ENCODE results near the gene ADAMTS12.

The ADAMTS12 gene

DNA sequence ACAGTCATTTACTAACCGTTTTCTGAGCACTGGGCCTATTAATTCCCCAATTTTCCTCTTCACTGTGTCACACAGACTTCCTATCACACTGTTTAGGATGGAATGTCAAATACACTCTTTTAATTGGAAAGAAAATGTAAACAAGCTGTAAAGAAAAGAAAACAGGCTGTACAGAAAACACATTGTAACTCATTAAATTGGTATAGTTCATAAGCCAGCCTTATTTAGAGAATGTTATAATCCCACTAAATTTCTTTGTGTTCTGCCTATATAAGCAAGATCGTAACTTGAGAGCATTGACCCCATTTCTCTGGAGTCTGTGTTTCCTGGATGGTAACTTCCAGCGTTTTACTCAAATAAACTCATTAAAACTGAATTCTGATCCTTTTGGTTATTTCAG is 404.6 kb downstream of the ADAMTS12 start:
- no peak for DNase-seq
- Histone ChIP-seq H3K9me3 (ENCODE audit: control insufficient read depth, low read length) (no peaks in the 10 kb centered on the region), H3K4me1 (ENCODE audit: control insufficient read depth, insufficient read depth, low read length, poor library complexity, severe bottlenecking) (no peaks in the 10 kb centered on the region), H3K27ac (ENCODE audit: insufficient read depth, low read length, poor library complexity, severe bottlenecking) (no peak overlapping the region), H3K36me3 (ENCODE audit: control insufficient read depth, insufficient read depth, low read length) (no peaks in the 10 kb centered on the region), H3K4me3 (ENCODE audit: insufficient read depth, low read depth, low read length, poor library complexity, severe bottlenecking) (no peak overlapping the region), H3K27me3 (replicated peaks; ENCODE audit: control insufficient read depth, insufficient read depth, low read length, poor library complexity, severe bottlenecking) (no peaks in the 10 kb centered on the region)

GRCh38 chr5:33482335-33482734 is 409.5 kb downstream of the ADAMTS12 start:
- Histone ChIP-seq H3K27me3 (replicated peaks; ENCODE audit: control insufficient read depth, insufficient read depth, low read length, poor library complexity, severe bottlenecking) (no peaks in the 10 kb centered on the region), H3K9me3 (ENCODE audit: control insufficient read depth, low read length) (no peaks in the 10 kb centered on the region), H3K4me1 (ENCODE audit: control insufficient read depth, insufficient read depth, low read length, poor library complexity, severe bottlenecking) (no peaks in the 10 kb centered on the region), H3K4me3 (ENCODE audit: insufficient read depth, low read depth, low read length, poor library complexity, severe bottlenecking) (no peak overlapping the region), H3K36me3 (ENCODE audit: control insufficient read depth, insufficient read depth, low read length) (no peaks in the 10 kb centered on the region), H3K27ac (ENCODE audit: insufficient read depth, low read length, poor library complexity, severe bottlenecking) (no peak overlapping the region)
- DNase-seq: no peak

GRCh38 chr5:33480876-33481275 is 410.9 kb downstream of the ADAMTS12 start:
- H3K27me3 ChIP-seq (replicated peaks; ENCODE audit: control insufficient read depth, insufficient read depth, low read length, poor library complexity, severe bottlenecking): no peaks in the 10 kb centered on the region
- H3K4me3 ChIP-seq (ENCODE audit: insufficient read depth, low read depth, low read length, poor library complexity, severe bottlenecking): no peak overlapping the region
- H3K27ac ChIP-seq (ENCODE audit: insufficient read depth, low read length, poor library complexity, severe bottlenecking): no peak overlapping the region
- no peaks in the 10 kb centered on the region for H3K4me1 ChIP-seq (ENCODE audit: control insufficient read depth, insufficient read depth, low read length, poor library complexity, severe bottlenecking)
- no peaks in the 10 kb centered on the region for H3K9me3 ChIP-seq (ENCODE audit: control insufficient read depth, low read length)
- DNase-seq: no peak
- no peaks in the 10 kb centered on the region for H3K36me3 ChIP-seq (ENCODE audit: control insufficient read depth, insufficient read depth, low read length)

DNA sequence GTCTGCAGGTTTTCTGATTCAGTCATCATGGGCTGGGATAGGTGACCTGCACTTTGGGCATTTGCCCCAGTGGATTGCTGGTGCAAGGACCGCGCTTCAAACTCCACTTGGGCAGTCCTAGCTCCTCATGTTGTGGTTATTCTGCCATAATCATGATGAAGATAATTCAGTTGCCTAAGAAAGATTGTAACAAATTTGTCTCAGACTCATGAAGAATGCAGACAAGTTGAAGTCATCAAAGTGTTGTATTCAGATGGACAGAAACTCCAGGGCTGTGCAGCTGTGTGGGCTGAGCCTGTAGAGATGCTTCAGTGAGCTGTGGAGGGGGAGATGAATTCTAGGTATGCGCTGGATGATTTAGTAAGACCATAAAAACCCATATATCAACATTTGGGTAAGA is 412.5 kb downstream of the ADAMTS12 start:
- no peaks in the 10 kb centered on the region for H3K4me1 ChIP-seq (ENCODE audit: control insufficient read depth, insufficient read depth, low read length, poor library complexity, severe bottlenecking)
- no peaks in the 10 kb centered on the region for H3K27me3 ChIP-seq (replicated peaks; ENCODE audit: control insufficient read depth, insufficient read depth, low read length, poor library complexity, severe bottlenecking)
- DNase-seq: no peak
- no peaks in the 10 kb centered on the region for H3K9me3 ChIP-seq (ENCODE audit: control insufficient read depth, low read length)
- H3K27ac ChIP-seq (ENCODE audit: insufficient read depth, low read length, poor library complexity, severe bottlenecking): no peak overlapping the region
- H3K4me3 ChIP-seq (ENCODE audit: insufficient read depth, low read depth, low read length, poor library complexity, severe bottlenecking): no peak overlapping the region
- no peaks in the 10 kb centered on the region for H3K36me3 ChIP-seq (ENCODE audit: control insufficient read depth, insufficient read depth, low read length)

DNA sequence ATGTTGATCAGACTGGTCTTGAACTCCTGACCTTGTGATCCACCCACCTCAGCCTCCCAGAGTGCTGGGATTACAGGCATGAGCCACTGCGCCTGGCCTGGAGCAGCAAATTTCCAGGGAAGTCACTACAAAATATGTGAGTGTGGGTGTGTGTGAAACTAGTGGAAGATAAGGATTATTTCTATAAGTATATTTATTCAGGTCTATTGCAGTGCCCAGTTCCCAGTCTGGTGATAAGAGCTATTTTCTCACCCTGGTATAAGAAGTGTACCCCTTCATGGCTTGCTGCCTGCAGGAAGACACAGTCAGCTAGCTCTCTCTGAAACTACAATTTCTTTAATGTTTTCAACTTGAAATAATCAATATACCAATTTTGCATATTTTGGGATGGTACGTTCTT is 414.0 kb downstream of the ADAMTS12 start:
- Histone ChIP-seq H3K4me1 (ENCODE audit: control insufficient read depth, insufficient read depth, low read length, poor library complexity, severe bottlenecking) (no peaks in the 10 kb centered on the region), H3K36me3 (ENCODE audit: control insufficient read depth, insufficient read depth, low read length) (peaks cover 5% of the 10 kb centered on the region), H3K27me3 (replicated peaks; ENCODE audit: control insufficient read depth, insufficient read depth, low read length, poor library complexity, severe bottlenecking) (no peaks in the 10 kb centered on the region), H3K27ac (ENCODE audit: insufficient read depth, low read length, poor library complexity, severe bottlenecking) (no peak overlapping the region), H3K9me3 (ENCODE audit: control insufficient read depth, low read length) (no peaks in the 10 kb centered on the region), H3K4me3 (ENCODE audit: insufficient read depth, low read depth, low read length, poor library complexity, severe bottlenecking) (no peak overlapping the region)
- no peak for DNase-seq

- peaks cover 5% of the 10 kb centered on the region for H3K36me3 ChIP-seq (ENCODE audit: control insufficient read depth, insufficient read depth, low read length)
- H3K27me3 ChIP-seq (replicated peaks; ENCODE audit: control insufficient read depth, insufficient read depth, low read length, poor library complexity, severe bottlenecking): no peaks in the 10 kb centered on the region
- no peak overlapping the region for H3K27ac ChIP-seq (ENCODE audit: insufficient read depth, low read length, poor library complexity, severe bottlenecking)
- H3K4me3 ChIP-seq (ENCODE audit: insufficient read depth, low read depth, low read length, poor library complexity, severe bottlenecking): no peak overlapping the region
- H3K9me3 ChIP-seq (ENCODE audit: control insufficient read depth, low read length): no peaks in the 10 kb centered on the region
- no peak for DNase-seq
- H3K4me1 ChIP-seq (ENCODE audit: control insufficient read depth, insufficient read depth, low read length, poor library complexity, severe bottlenecking): no peaks in the 10 kb centered on the region
These were observed 414.8 kb downstream of the ADAMTS12 start for GRCh38 chr5:33476992-33477391.

- DNase-seq: no peak
- H3K27me3 ChIP-seq (replicated peaks; ENCODE audit: control insufficient read depth, insufficient read depth, low read length, poor library complexity, severe bottlenecking): no peaks in the 10 kb centered on the region
- H3K27ac ChIP-seq (ENCODE audit: insufficient read depth, low read length, poor library complexity, severe bottlenecking): no peak overlapping the region
- no peak overlapping the region for H3K4me3 ChIP-seq (ENCODE audit: insufficient read depth, low read depth, low read length, poor library complexity, severe bottlenecking)
- H3K9me3 ChIP-seq (ENCODE audit: control insufficient read depth, low read length): no peaks in the 10 kb centered on the region
- peaks cover 5% of the 10 kb centered on the region for H3K36me3 ChIP-seq (ENCODE audit: control insufficient read depth, insufficient read depth, low read length)
- no peaks in the 10 kb centered on the region for H3K4me1 ChIP-seq (ENCODE audit: control insufficient read depth, insufficient read depth, low read length, poor library complexity, severe bottlenecking)
These were observed 416.1 kb downstream of the ADAMTS12 start for GRCh38 chr5:33475706-33476105.

- no peaks in the 10 kb centered on the region for H3K4me1 ChIP-seq (ENCODE audit: control insufficient read depth, insufficient read depth, low read length, poor library complexity, severe bottlenecking)
- H3K27me3 ChIP-seq (replicated peaks; ENCODE audit: control insufficient read depth, insufficient read depth, low read length, poor library complexity, severe bottlenecking): no peaks in the 10 kb centered on the region
- no peak overlapping the region for H3K27ac ChIP-seq (ENCODE audit: insufficient read depth, low read length, poor library complexity, severe bottlenecking)
- no peak overlapping the region for H3K4me3 ChIP-seq (ENCODE audit: insufficient read depth, low read depth, low read length, poor library complexity, severe bottlenecking)
- peaks cover 11% of the 10 kb centered on the region for H3K36me3 ChIP-seq (ENCODE audit: control insufficient read depth, insufficient read depth, low read length)
- DNase-seq: no peak
- no peaks in the 10 kb centered on the region for H3K9me3 ChIP-seq (ENCODE audit: control insufficient read depth, low read length)
These were observed 416.8 kb downstream of the ADAMTS12 start for GRCh38 chr5:33474931-33475499.

GRCh38 chr5:33474004-33474403 is 417.8 kb downstream of the ADAMTS12 start:
- H3K27me3 ChIP-seq (replicated peaks; ENCODE audit: control insufficient read depth, insufficient read depth, low read length, poor library complexity, severe bottlenecking): no peaks in the 10 kb centered on the region
- no peak overlapping the region for H3K4me3 ChIP-seq (ENCODE audit: insufficient read depth, low read depth, low read length, poor library complexity, severe bottlenecking)
- DNase-seq: no peak
- no peak overlapping the region for H3K27ac ChIP-seq (ENCODE audit: insufficient read depth, low read length, poor library complexity, severe bottlenecking)
- H3K9me3 ChIP-seq (ENCODE audit: control insufficient read depth, low read length): no peaks in the 10 kb centered on the region
- H3K36me3 ChIP-seq (ENCODE audit: control insufficient read depth, insufficient read depth, low read length): peaks cover 19% of the 10 kb centered on the region
- no peaks in the 10 kb centered on the region for H3K4me1 ChIP-seq (ENCODE audit: control insufficient read depth, insufficient read depth, low read length, poor library complexity, severe bottlenecking)
